K562 (cell line): ENCODE results near the gene CEP85L. TPM values are rescaled to one million over a fixed set of nuclear protein-coding genes. Genes with fewer than 3 reads are reported as not detected.

ENCODE experiments used
- ASH1L ChIP-seq: fragments of 450-650 bp; IDR thresholded peaks from 2 replicates; pipeline ENCODE4 v1.6.1; 2018; ENCODE audit warnings: borderline replicate concordance, mild to moderate bottlenecking, low read depth; ENCODE audit not compliant: partially characterized antibody
- ZNF695 ChIP-seq: fragments of 450-650 bp; formaldehyde crosslinking; IDR thresholded peaks from 2 replicates; pipeline ENCODE4 v1.4.0; 2020; ENCODE audit warnings: mild to moderate bottlenecking, moderate library complexity
- polyA plus RNA-seq, 8 experiments: library from polyadenylated mRNA; depleted of rRNA in 4 of 8; stranded (reverse) in 5 of 8; unstranded in 3 of 8; fragments of >200 nt; fragmentation: Nextera tagmentation in 2 of 8; fragmentation: Illumina TruSeq in 1 of 8; extraction: Ambion mirVana in 2 of 8; extraction: Trizol in 1 of 8; gene quantifications; 2 replicates each; pipeline versions ENCODE4 v1.2.1 to v1.2.3, GENCODE V29; 2011 to 2014; ENCODE audit warnings: inconsistent platforms in 1 of 8, missing spikeins in 1 of 8
- total RNA-seq, 7 experiments: library from RNA; depleted of rRNA in 6 of 7; stranded (reverse); fragments of >200 nt in 6 of 7; fragmentation: Illumina TruSeq in 2 of 7; extraction: Trizol in 2 of 7; gene quantifications; 2 replicates each; pipeline versions ENCODE4 v1.2.1 to v1.2.3, GENCODE V29; 2011 to 2021; ENCODE audit warnings: low replicate concordance in 1 of 7
- TF ChIP-seq, protein P1 (sequence below): IDR thresholded peaks from 2 replicates; pipeline ENCODE4 v1.6.1; 2011; ENCODE audit not compliant: insufficient read length; ENCODE audit errors: extremely low read depth
- TF ChIP-seq, protein P2 (sequence below): fragments of 450-650 bp; IDR thresholded peaks from 2 replicates; pipeline ENCODE4 v1.6.1; 2016; ENCODE audit warnings: low read depth

CEP85L gene
- total and polyA plus RNA-seq, 9 of the 15 experiments (the other 6 are each of a cell fraction or from before 2014, with no cell fraction given), result 4.5 to 15.8 (median 8.3) TPM

DNA sequence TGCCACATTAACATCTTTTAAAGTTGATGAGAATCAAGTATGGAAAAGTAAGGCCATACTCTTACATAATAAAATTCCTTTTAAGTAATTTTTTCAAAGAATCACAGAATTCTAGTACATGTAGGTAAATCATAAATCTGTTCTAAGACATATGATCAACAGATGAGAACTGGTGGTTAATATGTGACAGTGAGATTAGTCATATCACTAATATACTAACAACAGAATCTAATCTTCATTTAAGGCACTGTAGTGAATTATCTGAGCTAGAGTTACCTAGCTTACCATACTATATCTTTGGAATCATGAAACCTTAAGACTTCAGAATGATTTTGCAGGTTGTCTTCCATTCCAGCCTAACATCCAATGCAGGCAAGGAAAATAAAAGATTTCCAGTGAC, 91.7 kb downstream of the CEP85L start (continued):
- TF ChIP-seq, protein P1, sequence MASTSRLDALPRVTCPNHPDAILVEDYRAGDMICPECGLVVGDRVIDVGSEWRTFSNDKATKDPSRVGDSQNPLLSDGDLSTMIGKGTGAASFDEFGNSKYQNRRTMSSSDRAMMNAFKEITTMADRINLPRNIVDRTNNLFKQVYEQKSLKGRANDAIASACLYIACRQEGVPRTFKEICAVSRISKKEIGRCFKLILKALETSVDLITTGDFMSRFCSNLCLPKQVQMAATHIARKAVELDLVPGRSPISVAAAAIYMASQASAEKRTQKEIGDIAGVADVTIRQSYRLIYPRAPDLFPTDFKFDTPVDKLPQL, result no peak
- TF ChIP-seq, protein P2, sequence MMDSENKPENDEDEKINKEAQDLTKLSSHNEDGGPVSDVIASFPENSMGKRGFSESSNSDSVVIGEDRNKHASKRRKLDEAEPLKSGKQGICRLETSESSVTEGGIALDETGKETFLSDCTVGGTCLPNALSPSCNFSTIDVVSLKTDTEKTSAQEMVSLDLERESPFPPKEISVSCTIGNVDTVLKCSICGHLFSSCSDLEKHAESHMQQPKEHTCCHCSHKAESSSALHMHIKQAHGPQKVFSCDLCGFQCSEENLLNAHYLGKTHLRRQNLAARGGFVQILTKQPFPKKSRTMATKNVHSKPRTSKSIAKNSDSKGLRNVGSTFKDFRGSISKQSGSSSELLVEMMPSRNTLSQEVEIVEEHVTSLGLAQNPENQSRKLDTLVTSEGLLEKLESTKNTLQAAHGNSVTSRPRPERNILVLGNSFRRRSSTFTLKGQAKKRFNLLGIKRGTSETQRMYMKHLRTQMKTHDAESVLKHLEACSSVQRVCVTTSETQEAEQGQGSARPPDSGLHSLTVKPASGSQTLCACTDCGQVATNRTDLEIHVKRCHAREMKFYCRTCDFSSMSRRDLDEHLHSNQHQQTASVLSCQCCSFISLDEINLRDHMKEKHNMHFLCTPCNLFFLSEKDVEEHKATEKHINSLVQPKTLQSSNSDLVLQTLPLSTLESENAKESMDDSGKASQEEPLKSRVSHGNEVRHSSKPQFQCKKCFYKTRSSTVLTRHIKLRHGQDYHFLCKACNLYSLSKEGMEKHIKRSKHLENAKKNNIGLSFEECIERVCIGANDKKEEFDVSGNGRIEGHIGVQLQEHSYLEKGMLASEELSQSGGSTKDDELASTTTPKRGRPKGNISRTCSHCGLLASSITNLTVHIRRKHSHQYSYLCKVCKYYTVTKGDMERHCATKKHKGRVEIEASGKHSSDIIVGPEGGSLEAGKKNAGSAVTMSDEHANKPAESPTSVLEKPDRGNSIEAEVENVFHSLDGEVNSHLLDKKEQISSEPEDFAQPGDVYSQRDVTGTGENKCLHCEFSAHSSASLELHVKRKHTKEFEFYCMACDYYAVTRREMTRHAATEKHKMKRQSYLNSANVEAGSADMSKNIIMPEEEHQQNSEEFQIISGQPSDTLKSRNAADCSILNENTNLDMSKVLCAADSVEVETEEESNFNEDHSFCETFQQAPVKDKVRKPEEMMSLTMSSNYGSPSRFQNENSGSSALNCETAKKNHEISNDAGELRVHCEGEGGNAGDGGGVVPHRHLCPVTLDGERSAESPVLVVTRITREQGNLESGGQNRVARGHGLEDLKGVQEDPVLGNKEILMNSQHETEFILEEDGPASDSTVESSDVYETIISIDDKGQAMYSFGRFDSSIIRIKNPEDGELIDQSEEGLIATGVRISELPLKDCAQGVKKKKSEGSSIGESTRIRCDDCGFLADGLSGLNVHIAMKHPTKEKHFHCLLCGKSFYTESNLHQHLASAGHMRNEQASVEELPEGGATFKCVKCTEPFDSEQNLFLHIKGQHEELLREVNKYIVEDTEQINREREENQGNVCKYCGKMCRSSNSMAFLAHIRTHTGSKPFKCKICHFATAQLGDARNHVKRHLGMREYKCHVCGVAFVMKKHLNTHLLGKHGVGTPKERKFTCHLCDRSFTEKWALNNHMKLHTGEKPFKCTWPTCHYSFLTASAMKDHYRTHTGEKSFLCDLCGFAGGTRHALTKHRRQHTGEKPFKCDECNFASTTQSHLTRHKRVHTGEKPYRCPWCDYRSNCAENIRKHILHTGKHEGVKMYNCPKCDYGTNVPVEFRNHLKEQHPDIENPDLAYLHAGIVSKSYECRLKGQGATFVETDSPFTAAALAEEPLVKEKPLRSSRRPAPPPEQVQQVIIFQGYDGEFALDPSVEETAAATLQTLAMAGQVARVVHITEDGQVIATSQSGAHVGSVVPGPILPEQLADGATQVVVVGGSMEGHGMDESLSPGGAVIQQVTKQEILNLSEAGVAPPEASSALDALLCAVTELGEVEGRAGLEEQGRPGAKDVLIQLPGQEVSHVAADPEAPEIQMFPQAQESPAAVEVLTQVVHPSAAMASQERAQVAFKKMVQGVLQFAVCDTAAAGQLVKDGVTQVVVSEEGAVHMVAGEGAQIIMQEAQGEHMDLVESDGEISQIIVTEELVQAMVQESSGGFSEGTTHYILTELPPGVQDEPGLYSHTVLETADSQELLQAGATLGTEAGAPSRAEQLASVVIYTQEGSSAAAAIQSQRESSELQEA, result no peak
- TF ChIP-seq ASH1L (no peak), ZNF695 (no peak)
